DND-41 (cell line): ENCODE measurements around the gene PNKP.

ENCODE experiments used
- ATAC-seq: fragments of 200-7000 bp; cut with Tn5 transposase; 3 replicates; pipeline ENCODE4 v1.9.1; 2021; ENCODE audit warnings: low read depth; ENCODE audit not compliant: insufficient read depth
- DNase-seq: peaks from one replicate; pipeline ENCODE4 v3.0.0-alpha.2; 2020
- H2AFZ ChIP-seq: 2 replicates; pipeline ENCODE4 v1.6.0; 2012; ENCODE audit warnings: low read depth, low read length
- H3K27ac ChIP-seq: 2 replicates; pipeline ENCODE4 v1.5.1; 2012; ENCODE audit warnings: low read length, inconsistent platforms
- H3K27me3 ChIP-seq: fragments of 200-600 bp; sonication (generic); 2 replicates; pipeline ENCODE4 v1.6.0; 2012; ENCODE audit warnings: low read length, mild to moderate bottlenecking, inconsistent platforms; ENCODE audit not compliant: insufficient read depth, poor library complexity
- H3K36me3 ChIP-seq: 2 replicates; pipeline ENCODE4 v1.5.1; 2012; ENCODE audit warnings: low read length, inconsistent platforms; ENCODE audit not compliant: insufficient read depth
- H3K4me1 ChIP-seq: 2 replicates; pipeline ENCODE4 v1.5.1; 2012; ENCODE audit warnings: mild to moderate bottlenecking, low read length; ENCODE audit not compliant: insufficient read depth
- H3K4me2 ChIP-seq: 2 replicates; pipeline ENCODE4 v1.6.0; 2012; ENCODE audit warnings: mild to moderate bottlenecking, moderate library complexity, low read length, inconsistent platforms; ENCODE audit not compliant: insufficient read depth
- H3K4me3 ChIP-seq, 2 experiments: fragments of 200-600 bp in 1 of 2; shearing (Covaris generic) in 1 of 2; 2 replicates each; pipeline ENCODE4 v1.5.1; 2012 to 2016; ENCODE audit warnings: inconsistent platforms in 2 of 2, low read length in 2 of 2, mild to moderate bottlenecking in 2 of 2, low read depth in 1 of 2, moderate library complexity in 1 of 2
- H3K79me2 ChIP-seq: 2 replicates; pipeline ENCODE4 v1.6.0; 2012; ENCODE audit warnings: low read length, inconsistent platforms; ENCODE audit not compliant: insufficient read depth
- H3K9ac ChIP-seq: 2 replicates; pipeline ENCODE4 v1.6.0; 2012; ENCODE audit warnings: low read depth, mild to moderate bottlenecking, inconsistent platforms, low read length, moderate library complexity
- H3K9me3 ChIP-seq: 2 replicates; pipeline ENCODE4 v1.5.1; 2012; ENCODE audit warnings: low read length, moderate library complexity, mild to moderate bottlenecking, inconsistent platforms; ENCODE audit not compliant: insufficient read depth, severe bottlenecking
- H4K20me1 ChIP-seq: 2 replicates; pipeline ENCODE4 v1.6.0; 2012; ENCODE audit warnings: low read length; ENCODE audit not compliant: insufficient read depth
- CTCF ChIP-seq: IDR thresholded peaks from 2 replicates; pipeline ENCODE4 v1.5.1; 2012; ENCODE audit warnings: borderline replicate concordance, low read length, moderate library complexity, mild to moderate bottlenecking; ENCODE audit not compliant: poor library complexity, severe bottlenecking; ENCODE audit errors: extremely low read depth
- EZH2 ChIP-seq: IDR thresholded peaks from 3 replicates; pipeline ENCODE4 v1.6.1; 2012; ENCODE audit warnings: borderline replicate concordance, low read depth, mild to moderate bottlenecking, moderate library complexity, low read length, inconsistent platforms; ENCODE audit not compliant: severe bottlenecking

PNKP gene

GRCh38 chr19:49889038-49889686, 21.8 kb upstream of the PNKP start:
- H3K27me3 ChIP-seq = no peaks in the 10 kb centered on the region
- H2AFZ ChIP-seq = no peak overlapping the region
- H3K9me3 ChIP-seq = no peaks in the 10 kb centered on the region
- H3K9ac ChIP-seq = no peak overlapping the region
- no peak for TF ChIP-seq EZH2
- no peak for TF ChIP-seq CTCF
- H3K36me3 ChIP-seq = peaks cover 11% of the 10 kb centered on the region
- no peak overlapping the region for H3K27ac ChIP-seq
- H3K4me2 ChIP-seq = no peak overlapping the region
- DNase-seq (no peak), ATAC-seq (no peak)
- H3K79me2 ChIP-seq = no peaks in the 10 kb centered on the region
- H3K4me1 ChIP-seq = no peaks in the 10 kb centered on the region
- H3K4me3 ChIP-seq = no peak overlapping the region
- H4K20me1 ChIP-seq = no peaks in the 10 kb centered on the region; the same call in 1 of the 2 replicates

- H3K79me2 ChIP-seq = no peaks in the 10 kb centered on the region
- H3K9me3 ChIP-seq = no peaks in the 10 kb centered on the region
- H4K20me1 ChIP-seq = no peaks in the 10 kb centered on the region; the same call in 1 of the 2 replicates
- H2AFZ ChIP-seq = no peak overlapping the region
- ATAC-seq = no peak
- H3K9ac ChIP-seq = no peak overlapping the region
- DNase-seq = no peak
- peaks cover 18% of the 10 kb centered on the region for H3K36me3 ChIP-seq
- H3K27me3 ChIP-seq = no peaks in the 10 kb centered on the region
- H3K4me3 ChIP-seq = no peak overlapping the region
- H3K4me2 ChIP-seq = no peak overlapping the region
- no peak overlapping the region for H3K27ac ChIP-seq
- H3K4me1 ChIP-seq = no peaks in the 10 kb centered on the region
- TF ChIP-seq EZH2 = no peak
- TF ChIP-seq CTCF = no peak
Observed at GRCh38 chr19:49888510-49888824, 21.1 kb upstream of the PNKP start.

- DNase-seq = no peak
- Histone ChIP-seq H3K79me2 (no peaks in the 10 kb centered on the region), H2AFZ (no peak overlapping the region), H3K4me1 (no peaks in the 10 kb centered on the region), H3K4me3 (no peak overlapping the region), H4K20me1 (no peaks in the 10 kb centered on the region; the same call in 1 of the 2 replicates), H3K36me3 (peaks cover 23% of the 10 kb centered on the region), H3K9me3 (no peaks in the 10 kb centered on the region), H3K27ac (no peak overlapping the region), H3K27me3 (no peaks in the 10 kb centered on the region), H3K9ac (no peak overlapping the region), H3K4me2 (no peak overlapping the region)
- TF ChIP-seq EZH2 (no peak), CTCF (no peak)
- no peak for ATAC-seq
Observed at GRCh38 chr19:49887665-49888509, 20.5 kb upstream of the PNKP start.
